H1 (cell line): ENCODE data around the gene MAPRE2. TPM values are rescaled to one million over a fixed set of nuclear protein-coding genes. Genes with fewer than 3 reads are reported as not detected.

Experiments used
- CTCF ChIA-PET: fragments of 300-600 bp; sonication (Branson Sonifier 250); formaldehyde crosslinking; loops from one replicate; lab custom pipeline; 2021; ENCODE audit not compliant: partially characterized antibody; lab: Charles Lee
- POLR2A ChIA-PET: fragments of 300-600 bp; sonication (Branson Sonifier 250); formaldehyde crosslinking; loops from one replicate; lab custom pipeline; 2021; ENCODE audit warnings: inconsistent platforms; ENCODE audit not compliant: partially characterized antibody; lab: Charles Lee
- DNase-seq, 2 experiments: peaks; one replicate each; pipeline versions ENCODE4 v3.0.0 to v3.0.0-alpha.2; 2010 to 2022; ENCODE audit warnings: low spot score in 2 of 2, low read depth in 1 of 2, mixed read lengths in 1 of 2
- FAIRE-seq: peaks from 2 replicates; lab custom pipeline; 2011; peaks lifted over from hg19 to GRCh38; lab: Jason Lieb, UNC
- H2AFZ ChIP-seq: 2 replicates; pipeline ENCODE4 v1.8.1; 2012; ENCODE audit warnings: low read length, inconsistent platforms
- H2AK5ac ChIP-seq: 2 replicates; pipeline ENCODE4 v1.6.1; 2013; ENCODE audit warnings: low read depth, low read length
- H2BK120ac ChIP-seq: replicated peaks from 2 replicates; pipeline ENCODE3; 2013; ENCODE audit warnings: low read depth, low read length, inconsistent platforms
- H2BK12ac ChIP-seq: 2 replicates; pipeline ENCODE4 v1.6.1; 2013; ENCODE audit warnings: low read depth, low read length
- H2BK15ac ChIP-seq: 2 replicates; pipeline ENCODE4 v1.6.1; 2013; ENCODE audit warnings: low read length
- H2BK20ac ChIP-seq: 2 replicates; pipeline ENCODE4 v1.6.1; 2013; ENCODE audit warnings: low read length
- H2BK5ac ChIP-seq: 2 replicates; pipeline ENCODE4 v1.6.1; 2013; ENCODE audit warnings: low read depth, low read length
- H3K14ac ChIP-seq: 2 replicates; pipeline ENCODE4 v1.6.1; 2013; ENCODE audit warnings: inconsistent platforms; ENCODE audit not compliant: insufficient read length
- H3K18ac ChIP-seq: 2 replicates; pipeline ENCODE4 v1.6.1; 2013; ENCODE audit warnings: low read length; ENCODE audit errors: extremely low read depth
- H3K23ac ChIP-seq: 2 replicates; pipeline ENCODE4 v1.6.1; 2013; ENCODE audit warnings: inconsistent platforms; ENCODE audit not compliant: insufficient read length
- H3K23me2 ChIP-seq: 2 replicates; pipeline ENCODE4 v1.6.1; 2013; ENCODE audit warnings: low read depth, low read length
- H3K27ac ChIP-seq: 2 replicates; pipeline ENCODE4 v1.6.1; 2011; ENCODE audit warnings: low read depth, low read length, inconsistent platforms
- H3K27me3 ChIP-seq, 4 experiments: replicated peaks in 1 of 4; 1 replicate in 1 of 4; 2 replicates in 3 of 4; pipeline versions ENCODE4 v1.6.1 to v1.8.1; 2011 to 2013; ENCODE audit warnings: low read length in 3 of 4, mild to moderate bottlenecking in 3 of 4, inconsistent platforms in 2 of 4, mixed read lengths in 2 of 4, moderate library complexity in 1 of 4; ENCODE audit not compliant: control insufficient read depth in 3 of 4, insufficient read depth in 3 of 4; ENCODE audit errors: extremely low read depth in 1 of 4
- H3K36me3 ChIP-seq, 4 experiments: 2 replicates each; pipeline versions ENCODE4 v1.6.1 to v1.8.1; 2011 to 2013; ENCODE audit warnings: mild to moderate bottlenecking in 4 of 4, low read length in 3 of 4, moderate library complexity in 2 of 4, control low read depth in 1 of 4, inconsistent platforms in 1 of 4; ENCODE audit not compliant: insufficient read depth in 4 of 4, control insufficient read depth in 2 of 4
- H3K4ac ChIP-seq: replicated peaks from 2 replicates; pipeline ENCODE3; 2013; ENCODE audit warnings: low read length, low read depth, mixed read lengths, inconsistent platforms; ENCODE audit not compliant: insufficient read length
- H3K4me1 ChIP-seq, 4 experiments: replicated peaks in 1 of 4; 1 replicate in 1 of 4; 2 replicates in 3 of 4; pipeline versions ENCODE4 v1.6.1 to v1.8.1; 2011 to 2013; ENCODE audit warnings: low read length in 3 of 4, inconsistent platforms in 2 of 4, mixed read lengths in 1 of 4; ENCODE audit not compliant: insufficient read depth in 4 of 4, control insufficient read depth in 3 of 4
- H3K4me2 ChIP-seq, 2 experiments: 2 replicates each; pipeline versions ENCODE4 v1.6.1 to v1.8.1; 2011 to 2013; ENCODE audit warnings: low read depth in 2 of 2, low read length in 2 of 2, control low read depth in 1 of 2, inconsistent platforms in 1 of 2, mild to moderate bottlenecking in 1 of 2; ENCODE audit not compliant: insufficient read depth in 1 of 2
- H3K4me3 ChIP-seq, 4 experiments: fragments of 200-600, 300-600 bp in 1 of 4; sonication (generic), shearing (Covaris generic), sonication (Bioruptor Twin) in 1 of 4; 2 replicates each; pipeline versions ENCODE4 v1.5.1 to v1.8.1; 2011 to 2016; ENCODE audit warnings: low read length in 4 of 4, low read depth in 3 of 4, control low read depth in 2 of 4, inconsistent platforms in 2 of 4, mild to moderate bottlenecking in 2 of 4, mixed read lengths in 1 of 4, moderate library complexity in 1 of 4; ENCODE audit not compliant: insufficient read depth in 2 of 4; ENCODE audit errors: extremely low read depth in 1 of 4
- H3K56ac ChIP-seq: replicated peaks from 2 replicates; pipeline ENCODE3; 2013; ENCODE audit warnings: low read depth, mild to moderate bottlenecking, mixed read lengths, low read length, inconsistent platforms; ENCODE audit not compliant: insufficient read length
- H3K79me1 ChIP-seq: 2 replicates; pipeline ENCODE4 v1.6.1; 2013; ENCODE audit warnings: low read depth, low read length, control low read depth
- H3K79me2 ChIP-seq, 2 experiments: 2 replicates each; pipeline versions ENCODE4 v1.6.1 to v1.8.1; 2012 to 2013; ENCODE audit warnings: low read length in 2 of 2, mild to moderate bottlenecking in 2 of 2, inconsistent platforms in 1 of 2; ENCODE audit not compliant: insufficient read depth in 2 of 2, control insufficient read depth in 1 of 2
- H3K9ac ChIP-seq, 4 experiments: replicated peaks in 1 of 4; 1 replicate in 1 of 4; 2 replicates in 3 of 4; pipeline versions ENCODE4 v1.6.1 to v1.8.1; 2011 to 2013; ENCODE audit warnings: low read depth in 3 of 4, low read length in 3 of 4, control low read depth in 2 of 4, mild to moderate bottlenecking in 2 of 4, moderate library complexity in 2 of 4, inconsistent platforms in 1 of 4; ENCODE audit errors: extremely low read depth in 1 of 4
- H3K9me3 ChIP-seq, 2 experiments: 2 replicates each; pipeline versions ENCODE4 v1.6.1 to v1.8.1; 2012 to 2013; ENCODE audit warnings: mild to moderate bottlenecking in 2 of 2, moderate library complexity in 2 of 2, control low read depth in 1 of 2, inconsistent platforms in 1 of 2, low read depth in 1 of 2, low read length in 1 of 2, mixed read lengths in 1 of 2; ENCODE audit not compliant: insufficient read depth in 2 of 2
- H4K20me1 ChIP-seq, 2 experiments: replicated peaks in 1 of 2; 2 replicates each; pipeline versions ENCODE3 to v1.8.1; 2011 to 2013; ENCODE audit warnings: inconsistent platforms in 2 of 2, low read length in 2 of 2, mild to moderate bottlenecking in 1 of 2; ENCODE audit not compliant: insufficient read depth in 2 of 2, control insufficient read depth in 1 of 2
- H4K5ac ChIP-seq: 2 replicates; pipeline ENCODE4 v1.6.1; 2013; ENCODE audit warnings: low read length, low read depth, mixed read lengths, inconsistent platforms; ENCODE audit not compliant: insufficient read length
- H4K8ac ChIP-seq: 2 replicates; pipeline ENCODE4 v1.8.0; 2013; ENCODE audit warnings: mild to moderate bottlenecking, moderate library complexity, low read length, inconsistent platforms; ENCODE audit not compliant: insufficient read depth; ENCODE audit errors: extremely low read depth
- H4K91ac ChIP-seq: replicated peaks from 2 replicates; pipeline ENCODE3; 2013; ENCODE audit warnings: low read length, mixed read lengths, inconsistent platforms; ENCODE audit not compliant: insufficient read length
- BACH1 ChIP-seq: IDR thresholded peaks from 2 replicates; pipeline ENCODE4 v1.6.1; 2012; ENCODE audit warnings: low read length, improper control_type of control experiment
- CREB1 ChIP-seq: IDR thresholded peaks from 2 replicates; pipeline ENCODE4 v1.6.1; 2012; ENCODE audit warnings: inconsistent platforms
- JUND ChIP-seq: IDR thresholded peaks from 2 replicates; pipeline ENCODE4 v1.6.1; 2011; ENCODE audit warnings: mild to moderate bottlenecking, improper control_type of control experiment, low read length
- POLR2A ChIP-seq, 2 experiments: IDR thresholded peaks; 1 replicate in 1 of 2; 2 replicates in 1 of 2; pipeline ENCODE4 v1.6.1; 2011; ENCODE audit warnings: low read depth in 2 of 2, low read length in 2 of 2, mild to moderate bottlenecking in 2 of 2; ENCODE audit errors: control extremely low read depth in 1 of 2
- SIX5 ChIP-seq: IDR thresholded peaks from 2 replicates; pipeline ENCODE4 v1.6.1; 2011; ENCODE audit warnings: mild to moderate bottlenecking, low read depth, low read length
- TEAD4 ChIP-seq: IDR thresholded peaks from 2 replicates; pipeline ENCODE4 v1.6.1; 2012; ENCODE audit warnings: low read depth, low read length, inconsistent platforms, mixed read lengths
- WGBS, 2 experiments: shearing (Covaris generic) in 1 of 2; methylation state at CpG; one replicate each; pipeline versions ENCODE4 v1.1.6 to v1.1.7; 2013 to 2015; ENCODE audit warnings: low lambda C conversion rate in 2 of 2, mixed read lengths in 2 of 2, inconsistent platforms in 1 of 2, low coverage in 1 of 2, missing lambda C conversion rate in 1 of 2; ENCODE audit not compliant: insufficient replicate concordance in 2 of 2, insufficient coverage in 1 of 2, insufficient read length in 1 of 2; ENCODE audit errors: extremely low coverage in 1 of 2, missing lambda C conversion rate in 1 of 2; 5-methylcytosine and 5-hydroxymethylcytosine counted together
- polyA plus RNA-seq, 7 experiments: library from polyadenylated mRNA; depleted of rRNA in 3 of 7; stranded (reverse) in 5 of 7; unstranded in 2 of 7; fragments of >200 nt in 5 of 7; fragments of 200-250 nt in 2 of 7; gene quantifications; 1 replicate in 5 of 7; 2 replicates in 1 of 7; 4 replicates in 1 of 7; pipeline versions ENCODE4 v1.2.1 to v1.2.3, GENCODE V29; 2011 to 2013; ENCODE audit warnings: missing spikeins in 2 of 7, mixed read lengths in 2 of 7
- total RNA-seq: library from RNA; stranded (reverse); fragmentation: NEBNext Ultra II Directional; extraction: Animal tissue kit (Norgen Biotek cat#: 25700); gene quantifications from 2 replicates; pipeline ENCODE4 v1.2.1, GENCODE V29; 2021
- TF ChIP-seq, protein P1 (sequence below): IDR thresholded peaks from 2 replicates; pipeline ENCODE4 v1.6.1; 2011; ENCODE audit warnings: low read depth, mild to moderate bottlenecking, low read length; ENCODE audit not compliant: insufficient read depth

Gene MAPRE2
- total and polyA plus RNA-seq, 2 of the 8 experiments (the other 6 are each of a cell fraction or from before 2014, with no cell fraction given): 32.6 to 33.1 TPM

DNA sequence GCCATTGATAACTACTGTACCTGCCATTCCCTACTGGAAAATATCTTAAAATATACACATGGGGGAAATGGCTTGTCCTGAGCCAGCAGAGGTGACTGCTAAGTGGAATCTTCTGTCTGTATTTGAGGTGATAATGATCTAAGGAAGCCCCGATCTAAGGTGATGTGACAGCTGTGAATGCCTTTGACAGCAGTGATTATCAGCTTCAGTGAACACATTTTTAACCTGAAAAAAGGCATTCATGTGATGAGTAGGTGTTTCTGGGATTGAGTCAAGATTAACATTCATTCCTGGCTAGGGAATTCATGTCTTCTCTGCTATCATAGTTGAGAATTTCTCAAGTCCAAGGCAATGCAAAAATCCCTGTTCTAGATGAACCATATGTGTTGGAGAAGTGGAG is 9.1 kb upstream of the MAPRE2 start:
- WGBS, 2 experiments: 92% methylated on average over 1 of the region's 1 CpG; no CpG with 5 or more reads in 1 of the 2 experiments
- Histone ChIP-seq H2BK20ac (no peak overlapping the region), H4K20me1 (no peaks in the 10 kb centered on the region), H3K27me3 (no peaks in the 10 kb centered on the region), H2BK15ac (no peak overlapping the region), H3K4me2 (no peak overlapping the region), H3K4ac (no peak overlapping the region), H2BK5ac (no peak overlapping the region), H2BK12ac (no peak overlapping the region), H4K8ac (no peak overlapping the region), H3K23me2 (no peaks in the 10 kb centered on the region), H3K79me1 (no peaks in the 10 kb centered on the region), H3K4me3 (no peak overlapping the region), H3K27ac (no peak overlapping the region), H3K9ac (no peak overlapping the region), H3K36me3 (no peaks in the 10 kb centered on the region), H3K79me2 (no peaks in the 10 kb centered on the region), H4K5ac (no peak overlapping the region), H2AK5ac (no peak overlapping the region), H3K14ac (no peak overlapping the region), H3K9me3 (no peaks in the 10 kb centered on the region), H3K4me1 (peaks cover 0 to 7% (median 0%) of the 10 kb centered on the region in 4 experiments; a peak in 1 of 7 replicates), H4K91ac (no peak overlapping the region), H2BK120ac (no peak overlapping the region), H3K23ac (no peak overlapping the region), H3K18ac (no peak overlapping the region), H2AFZ (no peak overlapping the region), H3K56ac (no peak overlapping the region)
- FAIRE-seq (no peak), DNase-seq (no peak)
- ChIA-PET CTCF (interaction anchor here (0.6 to 2.1 kb wide), 2 partner anchors 16 to 95 kb away, joined by 3 to 7 read pairs; no protein-coding TSS in a partner anchor), POLR2A (no interaction called here)
- no peak for TF ChIP-seq CREB1
- no peak for TF ChIP-seq POLR2A (IDR thresholded peaks at IDR 0.05; ENCODE audit: control extremely low read depth in 1 of 2, low read depth in 2 of 2, low read length in 2 of 2)
- no peak for TF ChIP-seq SIX5
- TF ChIP-seq JUND: no peak
- no peak for TF ChIP-seq TEAD4
- TF ChIP-seq, protein P1, sequence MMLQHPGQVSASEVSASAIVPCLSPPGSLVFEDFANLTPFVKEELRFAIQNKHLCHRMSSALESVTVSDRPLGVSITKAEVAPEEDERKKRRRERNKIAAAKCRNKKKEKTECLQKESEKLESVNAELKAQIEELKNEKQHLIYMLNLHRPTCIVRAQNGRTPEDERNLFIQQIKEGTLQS: no peak
- TF ChIP-seq BACH1: no peak
